ENCODE measurements around the gene SUMF2.
"Not testable (repeated sequence)": the region's sequence is repeated elsewhere in the genome, so short reads cannot be mapped to it uniquely, and the experiment has no call there.

Gene SUMF2

GRCh38 chr7:56063882-56064625 lies at the start of gene SUMF2:
Gene SUMF2, plus strand, starts transcription at chr7:56064286. Its CDS starts 26 bp downstream, at chr7:56064312.
- peak; percentile 57 for DNase-seq

- not testable (repeated sequence) for DNase-seq
Observed at GRCh38 chr7:56017015-56017414, 47.1 kb upstream of the SUMF2 start.

DNA sequence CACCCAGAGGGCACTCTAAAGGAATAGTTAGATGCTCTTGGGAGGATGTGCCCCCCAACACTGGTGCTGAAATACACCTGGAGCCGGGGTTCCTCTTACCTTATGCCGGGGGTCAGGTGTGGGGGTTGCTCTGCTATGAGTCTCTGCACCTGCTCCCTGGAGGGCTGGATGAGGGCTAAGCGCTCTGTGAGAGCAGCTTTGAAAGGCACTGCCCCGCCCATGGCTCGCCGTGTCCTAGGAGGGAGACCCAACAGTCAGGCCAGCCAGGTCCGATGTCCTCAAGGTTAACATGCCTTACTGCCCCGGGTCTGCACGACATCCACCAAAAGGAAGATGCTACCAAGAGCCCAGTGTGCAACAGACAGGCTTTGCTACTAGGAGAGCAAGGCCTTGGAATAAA lies 44.6 kb upstream of the SUMF2 start:
- DNase-seq = no peak

DNA sequence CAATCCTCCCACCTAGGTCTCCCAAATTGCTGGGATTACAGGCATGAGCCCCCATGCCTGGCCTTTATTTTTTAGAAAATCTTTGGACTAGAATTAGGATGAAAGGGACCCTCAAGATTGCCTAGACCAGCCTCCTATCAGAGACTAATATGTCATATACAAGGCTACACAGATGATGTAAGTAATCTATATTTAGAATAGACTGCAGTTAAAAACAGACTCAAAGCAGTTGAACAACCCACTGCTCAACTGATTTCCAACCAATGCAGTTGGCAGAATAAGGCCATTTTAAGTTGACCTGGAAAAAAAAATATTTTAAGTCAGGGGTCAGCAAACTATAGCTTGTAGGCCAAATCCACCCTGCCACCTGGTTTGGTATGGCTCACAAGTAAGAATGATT lies 40.6 kb upstream of the SUMF2 start:
- DNase-seq = no peak

DNA sequence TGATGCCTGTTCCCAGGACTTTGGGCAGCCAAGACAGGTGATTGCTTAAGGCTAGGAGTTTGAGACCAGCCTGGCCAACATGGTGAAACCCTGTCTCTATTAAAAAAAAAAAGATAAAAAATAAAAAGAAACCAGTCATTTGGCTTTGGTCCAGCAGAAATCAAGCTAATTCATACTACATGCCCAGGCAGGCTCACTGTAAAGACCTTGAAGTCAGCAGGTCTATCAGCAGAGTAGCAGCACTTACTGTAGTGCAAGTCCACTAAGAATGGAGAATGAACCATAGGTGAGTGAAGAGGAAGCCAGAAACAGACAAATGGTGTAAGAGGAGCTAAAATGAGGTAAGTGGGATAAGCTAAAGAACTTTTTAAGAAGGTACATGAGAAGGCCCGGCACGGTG lies 37.5 kb upstream of the SUMF2 start:
- no peak for DNase-seq

DNA sequence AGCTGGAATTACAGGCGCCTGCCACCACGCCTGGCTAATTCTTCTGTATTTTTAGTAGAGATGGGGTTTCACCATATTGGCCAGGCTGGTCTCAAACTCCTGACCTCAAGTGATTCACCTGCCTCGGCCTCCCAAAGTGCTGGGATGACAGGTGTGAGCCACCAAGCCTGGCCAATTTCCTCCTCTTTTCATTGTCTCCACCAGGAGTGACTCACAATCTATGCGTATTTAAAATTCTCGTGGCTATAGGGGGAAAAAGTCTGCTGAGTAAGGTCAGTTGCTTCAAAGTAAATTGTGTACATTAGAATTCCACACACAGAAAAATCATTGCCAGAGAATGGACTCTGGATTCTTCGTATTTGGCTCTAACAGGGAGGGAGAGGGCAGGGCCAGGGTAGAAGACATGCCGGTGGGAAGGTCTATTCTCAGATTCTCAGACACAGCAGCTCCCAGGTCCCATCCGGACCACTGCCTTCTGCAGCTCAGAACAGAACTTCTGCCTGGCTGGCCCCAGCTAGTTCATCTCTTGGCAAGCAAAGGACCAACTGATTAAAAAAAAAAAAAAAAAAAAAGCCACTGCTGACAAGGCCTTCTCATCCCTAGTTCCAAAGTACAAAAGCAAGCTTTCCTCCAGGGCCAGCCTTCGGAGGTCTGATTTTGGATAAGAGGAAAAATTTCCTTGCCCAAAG lies 35.0 kb upstream of the SUMF2 start:
- DNase-seq = no peak

GRCh38 chr7:56030340-56030739 lies 33.7 kb upstream of the SUMF2 start:
- DNase-seq = no peak

GRCh38 chr7:56031556-56031955 lies 32.5 kb upstream of the SUMF2 start:
- DNase-seq = not testable (repeated sequence)

DNA sequence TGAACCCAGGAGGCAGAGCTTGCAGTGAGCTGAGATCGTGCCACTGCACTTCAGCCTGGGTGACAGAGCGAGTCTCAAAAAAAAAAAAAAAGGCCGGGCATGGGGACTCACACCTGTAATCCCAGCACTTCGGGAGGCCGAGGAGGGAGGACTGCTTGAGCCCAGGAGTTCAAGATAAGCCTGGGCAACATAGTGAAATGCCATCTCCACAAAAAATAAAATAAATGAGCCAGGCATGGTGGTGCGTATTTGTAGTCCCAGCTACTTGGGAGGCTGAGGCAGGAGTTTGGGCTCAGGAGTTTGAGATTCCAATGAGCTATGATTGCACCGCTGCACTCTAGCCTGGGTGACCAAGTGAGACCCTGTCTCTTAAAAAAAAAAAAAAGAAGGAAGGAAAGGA lies 31.5 kb upstream of the SUMF2 start:
- DNase-seq = not testable (repeated sequence)

DNA sequence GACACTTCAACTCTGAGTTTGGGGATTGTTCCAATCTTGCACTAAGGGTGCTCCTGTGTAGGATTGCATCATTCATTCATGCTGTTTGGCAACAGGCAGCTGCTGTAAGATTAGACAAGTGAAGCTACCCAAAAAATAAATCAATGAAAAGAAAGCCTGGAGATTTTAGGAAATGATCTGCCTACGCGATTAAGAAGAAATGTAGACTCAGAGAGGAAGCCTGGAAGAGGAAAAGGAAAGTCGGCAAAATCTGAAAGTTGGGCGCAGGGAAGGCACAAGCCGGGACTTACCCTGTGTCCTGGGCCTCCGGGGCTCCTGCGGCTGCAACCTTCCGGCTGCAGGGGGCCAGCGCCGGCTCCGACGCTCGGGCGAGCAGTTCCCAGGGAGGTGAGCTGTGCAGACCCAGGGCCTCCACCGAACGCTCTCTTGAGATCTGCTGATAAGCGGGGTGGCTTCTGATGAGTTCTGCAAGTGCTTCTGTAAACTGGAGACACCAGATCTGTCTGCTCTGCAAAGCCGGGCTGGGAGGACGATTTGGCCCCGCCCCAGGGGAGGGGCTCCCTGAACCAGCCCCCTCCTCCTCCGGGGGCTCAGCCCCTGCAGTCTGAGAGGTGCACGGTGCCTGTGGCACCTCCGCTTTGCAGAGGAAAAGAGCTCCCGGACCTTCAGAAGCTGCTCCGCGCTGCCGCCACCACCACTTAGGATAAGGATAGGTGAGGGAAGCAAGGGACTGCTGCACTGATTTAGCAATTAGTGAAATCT lies 30.2 kb upstream of the SUMF2 start:
- no peak for DNase-seq

DNA sequence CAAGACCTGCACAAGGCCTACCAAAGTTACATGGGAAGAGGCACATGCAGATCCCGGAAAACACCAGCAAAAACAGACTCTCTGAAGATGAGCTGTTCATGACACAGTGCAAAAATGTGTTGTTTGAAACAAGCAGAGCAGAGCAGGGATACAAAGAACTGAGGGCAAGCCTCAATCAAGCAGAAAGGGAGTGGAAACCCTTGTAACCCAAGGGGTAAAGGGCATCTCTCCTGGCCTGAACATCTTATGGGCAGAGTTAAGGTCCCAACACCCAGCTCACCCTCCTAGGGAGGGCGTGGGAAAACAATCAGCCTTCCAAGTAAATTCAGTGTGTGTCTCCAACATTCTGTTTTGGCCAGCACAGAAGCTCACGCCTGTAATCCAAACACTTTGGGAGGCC lies 23.4 kb upstream of the SUMF2 start:
- no peak for DNase-seq

- DNase-seq = not testable (repeated sequence)
Observed at GRCh38 chr7:56045758-56046157, 18.3 kb upstream of the SUMF2 start.

DNA sequence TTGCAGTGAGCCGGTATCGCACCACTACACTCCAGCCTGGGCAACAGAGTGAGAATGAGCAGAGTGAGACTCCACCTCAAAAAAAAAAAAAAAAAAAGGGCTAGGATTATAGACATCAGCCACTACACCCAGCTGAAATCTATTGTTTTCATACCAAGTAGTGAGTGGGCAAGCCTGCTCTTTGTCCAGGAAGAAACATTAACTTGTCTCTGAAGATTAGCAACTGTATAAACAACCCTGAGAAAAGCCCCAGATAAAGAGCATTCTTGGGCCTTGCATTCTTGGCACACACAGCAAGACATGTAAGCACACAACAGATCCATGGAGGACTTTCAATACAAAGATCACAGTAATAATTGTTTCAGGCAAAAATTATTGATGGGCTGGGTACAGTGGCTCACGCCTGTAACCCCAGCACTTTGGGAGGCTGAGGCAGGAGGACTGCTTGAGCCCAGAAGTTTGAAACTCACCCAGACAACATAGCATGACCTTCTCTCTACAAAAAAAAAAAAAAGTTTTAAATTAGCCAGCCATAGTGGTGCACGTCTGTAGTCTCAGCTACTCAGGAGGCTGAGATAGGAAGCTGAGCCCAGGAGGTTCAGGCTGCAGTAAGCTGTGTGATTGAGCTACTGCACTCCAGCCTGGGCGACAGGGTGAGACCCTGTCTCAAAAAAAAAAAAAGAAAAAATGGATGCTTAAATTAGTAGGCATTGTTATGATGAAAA lies 17.2 kb upstream of the SUMF2 start:
- peak; percentile 34 for DNase-seq

- not testable (repeated sequence) for DNase-seq
Observed at GRCh38 chr7:56047446-56048116, 16.5 kb upstream of the SUMF2 start.

GRCh38 chr7:56048245-56048644 lies 15.8 kb upstream of the SUMF2 start:
- DNase-seq = no peak

DNA sequence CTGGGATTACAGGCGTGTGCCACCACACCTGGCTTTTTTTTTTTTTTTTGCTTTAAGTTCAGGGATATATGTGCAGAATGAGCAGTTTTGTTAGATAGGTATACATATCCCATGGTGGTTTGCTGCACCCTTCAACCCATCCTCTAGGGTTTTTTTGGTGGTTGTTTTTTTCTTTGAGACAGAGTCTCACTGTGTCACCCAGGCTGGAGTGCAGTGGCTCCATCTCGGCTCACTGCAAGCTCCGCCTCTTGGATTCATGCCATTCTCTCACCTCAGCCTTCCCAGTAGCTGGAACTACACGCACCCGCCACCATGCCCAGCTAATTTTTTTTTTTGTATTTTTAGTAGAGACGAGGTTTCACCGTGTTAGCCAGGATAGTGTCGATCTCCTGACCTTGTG lies 15.3 kb upstream of the SUMF2 start:
- not testable (repeated sequence) for DNase-seq

GRCh38 chr7:56051053-56051338 lies 13.1 kb upstream of the SUMF2 start:
- DNase-seq = no peak

GRCh38 chr7:56051339-56052191 lies 12.5 kb upstream of the SUMF2 start, which contains the start of the genes CCT6A and PSPH:
Gene CCT6A, plus strand, starts transcription at chr7:56051765. Its CDS starts 84 bp downstream, at chr7:56051849.
Gene PSPH, minus strand, starts transcription at chr7:56051444. Its CDS starts 30,232 bp downstream, at chr7:56021212.
- peak; percentile 95 for DNase-seq

DNA sequence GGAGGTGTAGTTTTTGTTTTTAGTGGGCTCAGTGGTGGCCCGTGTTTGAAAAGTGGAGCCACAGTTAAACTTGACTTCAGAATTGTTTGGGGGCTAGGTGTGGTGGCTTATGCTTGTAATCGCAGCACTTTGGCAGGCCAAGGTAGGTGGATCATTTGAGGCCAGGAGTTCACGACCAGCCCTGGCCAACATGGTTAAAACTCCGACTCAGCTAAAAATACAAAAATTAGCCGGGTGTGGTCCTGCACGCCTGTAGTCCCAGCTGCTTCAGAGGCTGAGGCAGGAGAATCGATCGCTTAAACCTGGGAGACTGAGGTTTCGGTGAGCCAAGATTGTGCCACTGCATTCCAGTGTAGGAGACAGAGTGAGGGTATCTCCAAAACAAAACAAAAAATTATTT lies 10.7 kb upstream of the SUMF2 start:
- no peak for DNase-seq

GRCh38 chr7:56053993-56054392 lies 10.1 kb upstream of the SUMF2 start:
- no peak for DNase-seq

GRCh38 chr7:56062382-56062781 lies 1.7 kb upstream of the SUMF2 start:
- DNase-seq = peak; percentile 28

DNA sequence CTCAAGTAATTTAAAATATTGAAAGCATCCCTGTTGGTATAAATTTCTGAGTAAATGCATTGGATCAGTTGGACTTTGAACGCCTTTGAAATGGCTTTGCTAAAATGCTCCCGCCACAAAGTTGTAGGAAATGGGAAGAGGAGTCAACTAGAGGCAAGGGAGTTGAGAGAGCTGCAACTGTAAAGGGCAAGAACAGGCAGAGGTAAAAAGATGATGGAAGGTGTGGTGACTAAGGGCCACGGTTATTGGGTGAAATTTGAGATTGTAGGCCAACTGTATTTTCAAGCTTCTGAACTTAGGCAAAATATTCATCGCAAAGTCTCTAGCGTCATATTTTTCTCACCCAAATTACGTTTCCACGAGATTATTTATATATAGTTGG lies 595 bp upstream of the SUMF2 start:
- no peak for DNase-seq
